GM06990 (cell line): Measurements from ENCODE around the gene INPP5A.

Source experiments
- DNase-seq: peaks from one replicate; pipeline ENCODE4 v3.0.0-alpha.2; 2011; ENCODE audit not compliant: insufficient read length; ENCODE audit errors: extremely low read depth
- H3K27me3 ChIP-seq: replicated peaks from 2 replicates; pipeline ENCODE4 v1.6.0; 2011; ENCODE audit warnings: low read length; ENCODE audit not compliant: control insufficient read depth, insufficient read depth
- H3K36me3 ChIP-seq: 2 replicates; pipeline ENCODE4 v1.5.1; 2011; ENCODE audit warnings: low read length; ENCODE audit not compliant: control insufficient read depth, insufficient read depth
- H3K4me3 ChIP-seq: replicated peaks from 2 replicates; pipeline ENCODE4 v1.5.1; 2011; ENCODE audit warnings: low read depth, mild to moderate bottlenecking, control low read depth, low read length
- CTCF ChIP-seq: IDR thresholded peaks from 2 replicates; pipeline ENCODE4 v1.5.1; 2011; ENCODE audit warnings: low read length, control low read depth, mild to moderate bottlenecking, inconsistent platforms; ENCODE audit not compliant: insufficient read depth, poor library complexity, severe bottlenecking

INPP5A gene

GRCh38 chr10:132548106-132548823 is 10.7 kb downstream of the INPP5A start:
- Histone ChIP-seq H3K27me3 (no peaks in the 10 kb centered on the region), H3K4me3 (no peak overlapping the region), H3K36me3 (no peaks in the 10 kb centered on the region)
- DNase-seq: no peak
- TF ChIP-seq CTCF: no peak

GRCh38 chr10:132548869-132549268 is 11.3 kb downstream of the INPP5A start:
- Histone ChIP-seq H3K4me3 (no peak overlapping the region), H3K27me3 (no peaks in the 10 kb centered on the region), H3K36me3 (no peaks in the 10 kb centered on the region)
- no peak for TF ChIP-seq CTCF
- no peak for DNase-seq

GRCh38 chr10:132549371-132549770 is 11.8 kb downstream of the INPP5A start:
- TF ChIP-seq CTCF: no peak
- H3K36me3 ChIP-seq: no peaks in the 10 kb centered on the region
- H3K4me3 ChIP-seq: no peak overlapping the region
- H3K27me3 ChIP-seq: no peaks in the 10 kb centered on the region
- DNase-seq: no peak

GRCh38 chr10:132550366-132551092 is 12.9 kb downstream of the INPP5A start:
- H3K4me3 ChIP-seq: no peak overlapping the region
- no peak for DNase-seq
- no peaks in the 10 kb centered on the region for H3K36me3 ChIP-seq
- no peak for TF ChIP-seq CTCF
- H3K27me3 ChIP-seq: no peaks in the 10 kb centered on the region

- peak; percentile 54 for DNase-seq
- no peak overlapping the region; the same call in 1 of the 2 replicates for H3K4me3 ChIP-seq
- no peaks in the 10 kb centered on the region for H3K36me3 ChIP-seq
- no peaks in the 10 kb centered on the region for H3K27me3 ChIP-seq
- TF ChIP-seq CTCF: no peak
Measured at GRCh38 chr10:132551093-132551807, 13.7 kb downstream of the INPP5A start.
